GM12892 (cell line): ENCODE data around the gene CRTC2.

Experiments used
- DNase-seq: peaks from one replicate; pipeline ENCODE4 v3.0.0; 2011; ENCODE audit not compliant: insufficient read length
- FAIRE-seq: peaks from 2 replicates; lab custom pipeline; 2011; peaks lifted over from hg19 to GRCh38; lab: Jason Lieb, UNC
- POLR2A ChIP-seq: IDR thresholded peaks from 2 replicates; pipeline ENCODE4 v1.6.1; 2011; ENCODE audit warnings: low read depth, low read length, control low read depth
- POLR2AphosphoS5 ChIP-seq: IDR thresholded peaks from 2 replicates; pipeline ENCODE4 v1.6.1; 2011; ENCODE audit warnings: low read depth, low read length, control low read depth
- TAF1 ChIP-seq: IDR thresholded peaks from 2 replicates; pipeline ENCODE4 v1.6.1; 2011; ENCODE audit warnings: low read depth, mild to moderate bottlenecking, control low read depth, low read length, borderline replicate concordance

Gene CRTC2

GRCh38 chr1:153970346-153970745, 11.9 kb upstream of the CRTC2 start:
- FAIRE-seq (no peak), DNase-seq (no peak)
- TF ChIP-seq POLR2AphosphoS5 = no peak
- no peak for TF ChIP-seq POLR2A
- no peak for TF ChIP-seq TAF1

DNA sequence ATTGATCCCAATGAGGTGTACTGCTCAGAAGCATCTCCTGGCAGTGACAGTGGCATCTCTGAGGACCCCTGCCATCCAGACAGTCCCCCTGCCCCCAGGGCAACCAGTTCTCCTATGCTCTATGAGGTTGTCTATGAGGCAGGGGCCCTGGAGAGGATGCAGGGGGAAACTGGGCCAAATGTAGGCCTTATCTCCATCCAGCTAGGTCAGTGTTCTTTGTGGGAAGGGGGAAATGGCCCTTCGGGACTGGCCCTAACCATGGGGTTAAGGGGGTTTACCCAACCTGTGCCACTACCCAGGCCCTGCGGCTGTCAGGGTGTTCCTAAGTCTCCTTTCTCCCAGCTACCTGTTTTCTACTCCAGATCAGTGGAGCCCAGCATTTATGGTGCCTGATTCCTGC, 10.6 kb upstream of the CRTC2 start:
- no peak for FAIRE-seq
- no peak for DNase-seq
- no peak for TF ChIP-seq POLR2AphosphoS5
- no peak for TF ChIP-seq POLR2A
- TF ChIP-seq TAF1 = no peak

DNA sequence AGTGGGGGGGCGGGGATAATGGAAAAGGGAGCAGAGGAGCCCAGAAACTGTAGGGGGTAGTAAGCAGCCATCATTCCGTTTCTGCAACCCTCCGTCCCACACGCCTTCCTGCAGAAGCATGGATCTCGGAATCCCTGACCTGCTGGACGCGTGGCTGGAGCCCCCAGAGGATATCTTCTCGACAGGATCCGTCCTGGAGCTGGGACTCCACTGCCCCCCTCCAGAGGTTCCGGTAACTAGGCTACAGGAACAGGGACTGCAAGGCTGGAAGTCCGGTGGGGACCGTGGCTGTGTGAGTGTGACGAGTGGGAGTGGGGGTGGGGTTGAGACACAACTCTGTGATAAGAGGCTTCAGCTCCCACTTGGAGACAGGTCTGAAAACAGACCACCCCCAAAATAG, 10.0 kb upstream of the CRTC2 start:
- no peak for DNase-seq
- TF ChIP-seq POLR2A = no peak
- TF ChIP-seq TAF1 = no peak
- TF ChIP-seq POLR2AphosphoS5 = no peak
- no peak for FAIRE-seq

DNA sequence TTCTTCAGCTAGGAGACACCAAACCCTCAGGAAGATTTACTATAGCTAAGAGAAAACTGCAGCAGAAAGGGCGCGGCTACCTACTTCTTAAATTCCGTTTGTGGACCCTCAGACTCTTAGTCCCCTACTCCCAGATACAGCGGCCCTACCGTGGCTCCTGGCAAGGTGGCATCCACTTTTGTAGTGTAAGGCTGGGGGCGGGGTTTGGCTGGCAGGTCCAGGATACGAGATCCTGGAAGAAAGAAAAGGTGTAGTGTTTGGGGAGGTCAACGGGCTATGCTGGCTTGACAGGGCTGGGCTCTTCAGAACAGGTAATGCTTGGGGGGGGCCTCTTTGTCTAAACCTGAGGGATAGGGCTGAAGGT, 9.6 kb upstream of the CRTC2 start:
- TF ChIP-seq TAF1 (no peak), POLR2AphosphoS5 (no peak), POLR2A (peak; percentile 10; the same call in 1 of the 2 replicates)
- DNase-seq (no peak), FAIRE-seq (no peak)

- FAIRE-seq = peak; percentile 93
- TF ChIP-seq POLR2AphosphoS5 = peak; percentile 80
- peak; percentile 66 for TF ChIP-seq TAF1
- peak; percentile 80 for TF ChIP-seq POLR2A
- peak; percentile 85 for DNase-seq
Measured at GRCh38 chr1:153967107-153967999, 8.9 kb upstream of the CRTC2 start, which contains the start of gene CREB3L4. Gene CREB3L4 (plus strand): TSS chr1:153967902. CDS start chr1:153968526, 624 bp downstream.

GRCh38 chr1:153963850-153964331, 5.5 kb upstream of the CRTC2 start:
- TF ChIP-seq TAF1 (no peak), POLR2AphosphoS5 (no peak), POLR2A (no peak)
- DNase-seq = no peak
- FAIRE-seq = no peak

- FAIRE-seq = peak; percentile 91
- DNase-seq = peak; percentile 90
- TF ChIP-seq TAF1 (peak; percentile 51; the same call in 1 of the 2 replicates), POLR2A (peak; percentile 81), POLR2AphosphoS5 (no peak; the same call in none of the 2 replicates)
Measured at GRCh38 chr1:153963030-153963849, 4.8 kb upstream of the CRTC2 start, which contains the start of gene SLC39A1. Gene SLC39A1 (minus strand): TSS chr1:153963537. CDS start chr1:153962715, 822 bp downstream.

DNA sequence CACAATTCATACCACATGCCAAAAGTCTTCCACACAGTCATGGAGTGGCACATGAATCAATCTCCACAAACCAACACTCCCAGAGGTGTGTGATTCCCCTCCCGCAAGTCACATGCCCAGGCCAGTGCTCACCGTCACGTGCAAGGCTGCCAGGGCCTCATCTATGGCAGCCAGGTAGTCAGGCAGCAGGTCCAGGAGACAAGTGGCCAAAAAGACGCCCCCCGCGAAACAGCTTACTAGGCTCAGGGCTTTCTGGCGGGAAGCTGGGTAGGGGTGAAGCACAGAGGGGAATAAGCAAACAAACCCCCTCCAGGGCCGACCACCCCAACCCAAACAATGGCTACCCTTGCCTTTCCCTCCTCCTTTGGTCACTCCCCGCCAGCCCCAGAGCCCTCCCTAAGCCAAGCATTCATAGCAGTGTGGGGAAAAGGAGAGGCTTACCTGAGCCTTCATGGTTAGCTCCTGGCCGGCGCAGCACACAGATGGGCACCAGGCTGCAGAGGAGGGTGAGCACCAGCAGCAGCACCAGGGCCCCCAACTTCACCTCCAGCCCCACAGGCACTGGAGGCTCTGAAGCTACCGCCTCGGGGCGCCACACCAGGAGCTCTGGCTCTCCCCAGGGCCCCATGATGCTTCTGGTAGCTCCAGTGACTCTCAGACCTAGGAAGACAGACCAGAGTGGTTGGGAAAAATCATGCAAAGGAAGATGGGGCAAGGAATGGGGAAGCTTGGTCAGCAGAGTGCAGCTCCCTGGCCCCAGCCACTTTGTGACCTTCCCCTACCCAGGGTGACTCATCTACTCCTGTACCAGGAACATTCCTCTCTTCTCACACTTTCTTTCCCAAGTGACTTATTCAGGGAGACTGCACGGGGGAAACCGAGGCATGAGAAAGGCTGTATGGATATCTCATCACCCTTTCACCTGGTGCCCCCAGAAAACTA, 3.9 kb upstream of the CRTC2 start:
- TF ChIP-seq POLR2A = 0 out of 2 replicates have a peak, but pooled peaks have one; percentile 19
- TF ChIP-seq TAF1 = no peak
- FAIRE-seq (peak; percentile 44), DNase-seq (no peak)

DNA sequence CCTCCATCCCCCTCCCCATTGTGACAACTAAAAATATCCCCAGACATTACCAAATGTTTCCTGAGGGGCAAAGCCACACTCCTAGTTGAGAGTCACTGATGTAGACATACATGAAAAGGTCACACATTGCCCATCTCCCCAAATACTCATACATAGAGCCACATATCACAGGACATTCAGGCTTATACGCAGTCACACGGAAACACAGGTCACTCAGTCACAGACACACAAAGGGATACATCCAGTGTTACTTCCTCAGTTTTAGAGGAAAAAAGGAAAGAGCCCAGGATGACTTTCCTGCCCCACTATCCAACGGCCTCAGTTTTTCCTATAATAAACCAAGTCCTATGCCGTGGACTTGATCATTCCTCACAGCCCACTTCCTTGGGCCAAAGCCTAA, 3.0 kb upstream of the CRTC2 start:
- DNase-seq (no peak), FAIRE-seq (no peak)
- TF ChIP-seq POLR2AphosphoS5 (no peak), TAF1 (no peak), POLR2A (no peak)

DNA sequence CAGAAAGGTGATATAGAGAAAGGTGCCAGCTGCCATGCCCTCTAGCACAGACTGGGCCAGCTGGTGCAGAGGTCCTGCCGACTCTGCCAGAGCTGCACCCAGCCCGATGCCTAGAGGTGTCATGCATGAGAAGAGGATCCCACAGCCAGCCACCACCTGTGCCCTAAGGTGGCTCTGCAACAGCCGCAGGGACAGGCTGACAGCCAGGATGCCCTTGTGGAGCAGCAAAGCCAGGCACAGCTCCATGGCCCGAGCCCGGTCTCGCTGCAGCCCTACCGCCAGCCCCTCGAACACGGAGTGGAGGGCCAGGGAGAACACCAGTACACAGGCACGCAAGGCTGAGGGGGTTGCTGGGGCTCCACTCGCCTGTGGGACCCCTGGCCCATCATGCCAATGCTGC, 1.8 kb upstream of the CRTC2 start:
- FAIRE-seq (no peak), DNase-seq (no peak)
- TF ChIP-seq POLR2AphosphoS5 (no peak), TAF1 (no peak), POLR2A (no peak)

GRCh38 chr1:153959454-153959853, 1.0 kb upstream of the CRTC2 start:
- TF ChIP-seq TAF1 = no peak
- no peak for DNase-seq
- no peak for FAIRE-seq

DNA sequence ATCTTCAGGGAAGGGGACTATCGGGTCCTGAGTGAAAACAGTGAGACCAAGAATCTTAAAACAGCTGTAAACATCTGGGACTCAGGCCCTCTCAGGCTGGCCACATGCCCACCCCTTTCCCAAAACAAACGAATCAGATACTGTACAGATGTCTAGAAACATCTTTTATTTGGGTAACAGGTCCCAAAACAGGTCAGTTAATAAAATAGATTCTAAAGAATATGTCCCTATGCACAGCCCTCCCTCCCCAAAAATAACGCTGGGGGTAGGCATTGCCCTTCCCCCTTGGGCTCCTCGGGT, 499 bp upstream of the CRTC2 start:
- DNase-seq = no peak
- TF ChIP-seq POLR2AphosphoS5 (no peak), TAF1 (no peak), POLR2A (no peak)
- no peak for FAIRE-seq
